Measurements from ENCODE around the gene EGFR.

The EGFR gene

DNA sequence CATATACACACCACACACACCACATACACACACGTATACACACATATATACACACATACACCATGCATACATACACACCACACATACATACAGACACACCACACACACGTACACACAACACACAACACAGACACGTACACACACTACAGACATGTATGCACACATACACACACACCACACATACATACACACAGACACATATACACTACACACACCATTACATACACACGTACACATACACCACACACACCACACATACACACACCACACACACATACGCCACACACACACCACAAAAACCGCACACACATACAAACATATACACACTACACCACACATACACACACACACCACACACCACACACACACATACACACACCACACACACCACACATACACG lies 184.5 kb downstream of the EGFR start:
- H2BK5ac ChIP-seq (ENCODE audit: low read length), result no peak overlapping the region
- H3K9ac ChIP-seq (ENCODE audit: low read depth, low read length, poor library complexity), result peak overlapping the region; percentile 32
- no peak overlapping the region for H2BK12ac ChIP-seq (ENCODE audit: low read length)
- no peak overlapping the region for H3K14ac ChIP-seq (ENCODE audit: low read length)
- H3K4me2 ChIP-seq (ENCODE audit: insufficient read depth, low read length, poor library complexity, severe bottlenecking), result no peak overlapping the region
- H3K23ac ChIP-seq (ENCODE audit: low read depth, low read length, poor library complexity), result no peak overlapping the region
- H3K27me3 ChIP-seq (ENCODE audit: control insufficient read depth in 3 of 3, insufficient read depth in 3 of 3, low read depth in 1 of 3, low read length in 3 of 3), result peaks cover 0 to 9% (median 0%) of the 10 kb centered on the region in 3 experiments
- no peak overlapping the region for H2BK15ac ChIP-seq (ENCODE audit: low read length)
- no peak for DNase-seq (ENCODE audit: low spot score)
- H2BK120ac ChIP-seq (ENCODE audit: low read depth, low read length), result no peak overlapping the region
- H2AFZ ChIP-seq (ENCODE audit: low read length), result no peak overlapping the region
- H3K36me3 ChIP-seq (replicated peaks in 1 of 2; ENCODE audit: control insufficient read depth in 2 of 2, insufficient read depth in 2 of 2, low read length in 2 of 2), result peaks cover 16 to 77% of the 10 kb centered on the region in 2 donors
- H3K27ac ChIP-seq (replicated peaks; ENCODE audit: low read length), result no peak overlapping the region
- peak overlapping the region; percentile 97 for H4K91ac ChIP-seq (ENCODE audit: low read depth, low read length, poor library complexity)
- peaks cover 2% of the 10 kb centered on the region for H3K79me1 ChIP-seq (ENCODE audit: low read depth, low read length)
- WGBS, 2 donors (ENCODE audit: extremely low coverage in 2 of 2, insufficient read length in 2 of 2, insufficient replicate concordance in 1 of 2), result 98 to 100% methylated on average over 3 to 5 of the region's 7 CpGs
- H3K4me1 ChIP-seq (ENCODE audit: control insufficient read depth in 2 of 2, insufficient read depth in 1 of 2, low read depth in 1 of 2, low read length in 2 of 2), result peaks cover 0 to 2% of the 10 kb centered on the region in 2 donors
- no peak overlapping the region for H4K8ac ChIP-seq (ENCODE audit: low read depth, low read length)
- peak overlapping the region in 1 of 2 donors; percentile 3 for H3K4me3 ChIP-seq (ENCODE audit: low read length in 2 of 2)
- no peak overlapping the region for H3K4ac ChIP-seq (ENCODE audit: low read length)
- H2AK5ac ChIP-seq (ENCODE audit: low read depth, low read length), result no peak overlapping the region
- peaks cover 0 to 12% of the 10 kb centered on the region in 2 donors for H3K9me3 ChIP-seq (replicated peaks in 1 of 2; ENCODE audit: control insufficient read depth in 2 of 2, insufficient read depth in 1 of 2, low read depth in 1 of 2, low read length in 2 of 2)
- H3K18ac ChIP-seq (ENCODE audit: low read length), result no peak overlapping the region

DNA sequence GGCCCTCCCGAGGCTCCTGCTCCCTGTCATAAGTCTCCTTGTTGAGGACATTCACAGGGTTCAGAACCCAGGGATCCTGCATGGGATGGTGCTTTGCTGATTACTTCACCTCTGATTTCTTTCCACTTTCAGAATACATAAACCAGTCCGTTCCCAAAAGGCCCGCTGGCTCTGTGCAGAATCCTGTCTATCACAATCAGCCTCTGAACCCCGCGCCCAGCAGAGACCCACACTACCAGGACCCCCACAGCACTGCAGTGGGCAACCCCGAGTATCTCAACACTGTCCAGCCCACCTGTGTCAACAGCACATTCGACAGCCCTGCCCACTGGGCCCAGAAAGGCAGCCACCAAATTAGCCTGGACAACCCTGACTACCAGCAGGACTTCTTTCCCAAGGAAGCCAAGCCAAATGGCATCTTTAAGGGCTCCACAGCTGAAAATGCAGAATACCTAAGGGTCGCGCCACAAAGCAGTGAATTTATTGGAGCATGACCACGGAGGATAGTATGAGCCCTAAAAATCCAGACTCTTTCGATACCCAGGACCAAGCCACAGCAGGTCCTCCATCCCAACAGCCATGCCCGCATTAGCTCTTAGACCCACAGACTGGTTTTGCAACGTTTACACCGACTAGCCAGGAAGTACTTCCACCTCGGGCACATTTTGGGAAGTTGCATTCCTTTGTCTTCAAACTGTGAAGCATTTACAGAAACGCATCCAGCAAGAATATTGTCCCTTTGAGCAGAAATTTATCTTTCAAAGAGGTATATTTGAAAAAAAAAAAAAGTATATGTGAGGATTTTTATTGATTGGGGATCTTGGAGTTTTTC lies 186.5 kb downstream of the EGFR start:
- Histone ChIP-seq H3K4me1 (ENCODE audit: control insufficient read depth in 2 of 2, insufficient read depth in 1 of 2, low read depth in 1 of 2, low read length in 2 of 2) (peaks cover 0 to 2% of the 10 kb centered on the region in 2 donors), H3K27me3 (ENCODE audit: control insufficient read depth in 3 of 3, insufficient read depth in 3 of 3, low read depth in 1 of 3, low read length in 3 of 3) (peaks cover 0 to 9% (median 0%) of the 10 kb centered on the region in 3 experiments), H2BK12ac (ENCODE audit: low read length) (no peak overlapping the region), H3K18ac (ENCODE audit: low read length) (no peak overlapping the region), H3K14ac (ENCODE audit: low read length) (no peak overlapping the region), H3K27ac (replicated peaks; ENCODE audit: low read length) (no peak overlapping the region), H3K4ac (ENCODE audit: low read length) (no peak overlapping the region), H2BK15ac (ENCODE audit: low read length) (no peak overlapping the region), H3K9ac (ENCODE audit: low read depth, low read length, poor library complexity) (no peak overlapping the region), H4K91ac (ENCODE audit: low read depth, low read length, poor library complexity) (no peak overlapping the region), H2BK120ac (ENCODE audit: low read depth, low read length) (no peak overlapping the region), H3K4me2 (ENCODE audit: insufficient read depth, low read length, poor library complexity, severe bottlenecking) (no peak overlapping the region), H2BK5ac (ENCODE audit: low read length) (no peak overlapping the region), H3K4me3 (ENCODE audit: low read length in 2 of 2) (no peak overlapping the region), H2AK5ac (ENCODE audit: low read depth, low read length) (no peak overlapping the region), H3K36me3 (replicated peaks in 1 of 2; ENCODE audit: control insufficient read depth in 2 of 2, insufficient read depth in 2 of 2, low read length in 2 of 2) (peaks cover 14 to 63% of the 10 kb centered on the region in 2 donors), H4K8ac (ENCODE audit: low read depth, low read length) (no peak overlapping the region), H2AFZ (ENCODE audit: low read length) (no peak overlapping the region), H3K23ac (ENCODE audit: low read depth, low read length, poor library complexity) (no peak overlapping the region), H3K79me1 (ENCODE audit: low read depth, low read length) (peaks cover 2% of the 10 kb centered on the region), H3K9me3 (replicated peaks in 1 of 2; ENCODE audit: control insufficient read depth in 2 of 2, insufficient read depth in 1 of 2, low read depth in 1 of 2, low read length in 2 of 2) (peaks cover 0 to 12% of the 10 kb centered on the region in 2 donors)
- WGBS, 2 donors (ENCODE audit: extremely low coverage in 2 of 2, insufficient read length in 2 of 2, insufficient replicate concordance in 1 of 2), result no CpG with 5 or more reads among the region's 16 CpGs
- DNase-seq (ENCODE audit: low spot score), result no peak

DNA sequence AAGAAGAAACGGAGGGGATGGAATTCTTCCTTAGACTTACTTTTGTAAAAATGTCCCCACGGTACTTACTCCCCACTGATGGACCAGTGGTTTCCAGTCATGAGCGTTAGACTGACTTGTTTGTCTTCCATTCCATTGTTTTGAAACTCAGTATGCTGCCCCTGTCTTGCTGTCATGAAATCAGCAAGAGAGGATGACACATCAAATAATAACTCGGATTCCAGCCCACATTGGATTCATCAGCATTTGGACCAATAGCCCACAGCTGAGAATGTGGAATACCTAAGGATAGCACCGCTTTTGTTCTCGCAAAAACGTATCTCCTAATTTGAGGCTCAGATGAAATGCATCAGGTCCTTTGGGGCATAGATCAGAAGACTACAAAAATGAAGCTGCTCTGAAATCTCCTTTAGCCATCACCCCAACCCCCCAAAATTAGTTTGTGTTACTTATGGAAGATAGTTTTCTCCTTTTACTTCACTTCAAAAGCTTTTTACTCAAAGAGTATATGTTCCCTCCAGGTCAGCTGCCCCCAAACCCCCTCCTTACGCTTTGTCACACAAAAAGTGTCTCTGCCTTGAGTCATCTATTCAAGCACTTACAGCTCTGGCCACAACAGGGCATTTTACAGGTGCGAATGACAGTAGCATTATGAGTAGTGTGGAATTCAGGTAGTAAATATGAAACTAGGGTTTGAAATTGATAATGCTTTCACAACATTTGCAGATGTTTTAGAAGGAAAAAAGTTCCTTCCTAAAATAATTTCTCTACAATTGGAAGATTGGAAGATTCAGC lies 187.6 kb downstream of the EGFR start:
- no peak overlapping the region for H2AK5ac ChIP-seq (ENCODE audit: low read depth, low read length)
- H3K27me3 ChIP-seq (ENCODE audit: control insufficient read depth in 3 of 3, insufficient read depth in 3 of 3, low read depth in 1 of 3, low read length in 3 of 3), result peaks cover 0 to 9% (median 0%) of the 10 kb centered on the region in 3 experiments
- no CpG with 5 or more reads among the region's 9 CpGs for WGBS, 2 donors (ENCODE audit: extremely low coverage in 2 of 2, insufficient read length in 2 of 2, insufficient replicate concordance in 1 of 2)
- no peak overlapping the region for H3K4me3 ChIP-seq (ENCODE audit: low read length in 2 of 2)
- peaks cover 0 to 12% of the 10 kb centered on the region in 2 donors for H3K9me3 ChIP-seq (replicated peaks in 1 of 2; ENCODE audit: control insufficient read depth in 2 of 2, insufficient read depth in 1 of 2, low read depth in 1 of 2, low read length in 2 of 2)
- H3K4me1 ChIP-seq (ENCODE audit: control insufficient read depth in 2 of 2, insufficient read depth in 1 of 2, low read depth in 1 of 2, low read length in 2 of 2), result peaks cover 0 to 2% of the 10 kb centered on the region in 2 donors
- no peak overlapping the region for H2BK120ac ChIP-seq (ENCODE audit: low read depth, low read length)
- no peak overlapping the region for H4K8ac ChIP-seq (ENCODE audit: low read depth, low read length)
- no peak overlapping the region for H2AFZ ChIP-seq (ENCODE audit: low read length)
- no peak overlapping the region for H2BK12ac ChIP-seq (ENCODE audit: low read length)
- H3K27ac ChIP-seq (replicated peaks; ENCODE audit: low read length), result no peak overlapping the region
- H3K9ac ChIP-seq (ENCODE audit: low read depth, low read length, poor library complexity), result no peak overlapping the region
- H2BK5ac ChIP-seq (ENCODE audit: low read length), result no peak overlapping the region
- H2BK15ac ChIP-seq (ENCODE audit: low read length), result no peak overlapping the region
- H3K79me1 ChIP-seq (ENCODE audit: low read depth, low read length), result peaks cover 2% of the 10 kb centered on the region
- no peak overlapping the region for H3K14ac ChIP-seq (ENCODE audit: low read length)
- no peak overlapping the region for H4K91ac ChIP-seq (ENCODE audit: low read depth, low read length, poor library complexity)
- H3K36me3 ChIP-seq (replicated peaks in 1 of 2; ENCODE audit: control insufficient read depth in 2 of 2, insufficient read depth in 2 of 2, low read length in 2 of 2), result peaks cover 14 to 54% of the 10 kb centered on the region in 2 donors
- no peak overlapping the region for H3K18ac ChIP-seq (ENCODE audit: low read length)
- H3K23ac ChIP-seq (ENCODE audit: low read depth, low read length, poor library complexity), result no peak overlapping the region
- H3K4me2 ChIP-seq (ENCODE audit: insufficient read depth, low read length, poor library complexity, severe bottlenecking), result no peak overlapping the region
- no peak overlapping the region for H3K4ac ChIP-seq (ENCODE audit: low read length)
- no peak for DNase-seq (ENCODE audit: low spot score)
